NOMO-1 treated with dmso at 0.1 percent for 144 hours (cell line): ENCODE results near the gene ARHGAP27.

Source experiments
- DNase-seq: peaks from one replicate; lab custom pipeline; 2025; ENCODE audit not compliant: unreplicated experiment; lab: John Stamatoyannopoulos, UW

Gene ARHGAP27

GRCh38 chr17:45430738-45431530, 1.7 kb downstream of the ARHGAP27 start:
- DNase-seq = no peak

DNA sequence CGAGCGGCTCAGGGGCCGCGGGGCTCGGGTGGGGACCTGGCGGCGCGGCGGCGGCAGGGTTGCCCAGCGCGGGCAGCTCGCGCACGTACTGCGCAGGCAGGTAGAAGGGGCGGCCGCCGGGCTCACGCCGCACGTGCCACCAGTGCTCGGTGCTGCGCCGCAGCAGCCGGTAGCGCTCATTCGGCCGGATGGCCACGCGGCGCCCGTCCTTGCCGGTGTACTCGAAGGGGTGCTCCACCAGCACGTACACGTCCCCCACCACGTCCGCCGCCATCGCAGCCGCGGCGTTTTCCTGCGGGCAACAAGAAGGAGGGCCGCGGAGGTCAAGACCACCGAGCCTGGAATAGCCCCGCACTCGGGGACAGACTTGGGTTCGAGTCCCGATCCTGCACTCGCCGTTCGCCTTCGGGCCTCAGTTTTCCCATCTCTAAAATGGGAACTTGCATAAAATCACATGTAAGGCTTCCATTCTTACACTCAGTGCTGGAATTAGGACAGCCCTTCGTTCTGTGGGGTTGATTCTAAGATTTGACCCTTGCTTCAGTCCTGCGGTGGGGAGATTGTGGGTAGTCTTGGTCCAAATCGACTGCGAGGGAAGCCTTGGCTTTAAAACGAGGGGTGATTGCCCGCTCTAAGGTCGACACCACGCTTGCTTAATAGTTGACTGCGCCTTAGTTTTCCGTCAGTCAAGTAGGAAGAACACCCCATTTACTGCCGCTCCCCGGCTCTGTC, 2.5 kb downstream of the ARHGAP27 start:
- DNase-seq = no peak

GRCh38 chr17:45429339-45430005, 3.2 kb downstream of the ARHGAP27 start:
- no peak for DNase-seq

GRCh38 chr17:45428931-45429338, 3.7 kb downstream of the ARHGAP27 start:
- DNase-seq = peak; percentile 34

- peak; percentile 78 for DNase-seq
Observed at GRCh38 chr17:45428050-45428617, 4.5 kb downstream of the ARHGAP27 start.

GRCh38 chr17:45427181-45427835, 5.4 kb downstream of the ARHGAP27 start:
- DNase-seq = no peak

- no peak for DNase-seq
Observed at GRCh38 chr17:45426561-45426960, 6.1 kb downstream of the ARHGAP27 start.

DNA sequence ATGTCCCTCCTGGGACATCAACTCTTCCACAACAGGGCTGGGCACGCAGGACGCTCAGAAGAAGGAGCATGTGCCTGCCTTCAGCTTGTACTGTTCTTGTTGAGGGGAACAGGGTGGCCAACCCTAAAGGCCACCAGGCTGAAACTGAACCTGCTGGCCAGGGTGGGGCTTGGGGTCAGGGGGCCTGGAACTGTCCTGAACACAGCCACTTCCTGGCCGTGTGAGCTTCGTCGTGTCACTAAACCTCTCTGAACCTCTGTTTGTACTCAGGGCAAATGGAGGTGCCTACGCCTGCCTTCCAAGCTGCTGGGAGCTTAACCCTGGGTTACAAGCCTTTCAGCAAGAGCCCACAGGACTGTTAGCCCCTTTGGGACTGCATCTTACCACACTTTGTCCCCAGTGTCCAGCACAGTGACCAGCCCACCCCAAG, 6.7 kb downstream of the ARHGAP27 start:
- no peak for DNase-seq

- DNase-seq = no peak
Observed at GRCh38 chr17:45425125-45425983, 7.3 kb downstream of the ARHGAP27 start.

DNA sequence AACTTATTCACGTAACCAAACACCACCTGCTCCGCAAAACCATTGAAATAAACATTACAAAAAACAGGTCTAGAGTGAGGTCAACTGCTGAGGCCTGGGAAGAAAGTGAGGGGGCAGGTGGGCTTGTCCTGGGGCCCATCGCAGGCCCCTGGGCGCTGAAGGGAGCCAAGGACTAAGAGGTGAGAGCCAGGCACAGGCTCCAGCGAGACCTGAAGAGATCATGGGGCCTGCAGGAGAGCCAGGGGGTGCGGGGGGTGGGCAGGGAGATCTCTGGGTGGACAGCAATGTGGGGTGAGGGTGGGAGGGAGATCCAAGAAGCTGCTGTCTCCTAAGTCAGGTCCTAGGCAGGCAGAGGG, 7.9 kb downstream of the ARHGAP27 start:
- DNase-seq = no peak

GRCh38 chr17:45423975-45424335, 8.7 kb downstream of the ARHGAP27 start:
- no peak for DNase-seq

DNA sequence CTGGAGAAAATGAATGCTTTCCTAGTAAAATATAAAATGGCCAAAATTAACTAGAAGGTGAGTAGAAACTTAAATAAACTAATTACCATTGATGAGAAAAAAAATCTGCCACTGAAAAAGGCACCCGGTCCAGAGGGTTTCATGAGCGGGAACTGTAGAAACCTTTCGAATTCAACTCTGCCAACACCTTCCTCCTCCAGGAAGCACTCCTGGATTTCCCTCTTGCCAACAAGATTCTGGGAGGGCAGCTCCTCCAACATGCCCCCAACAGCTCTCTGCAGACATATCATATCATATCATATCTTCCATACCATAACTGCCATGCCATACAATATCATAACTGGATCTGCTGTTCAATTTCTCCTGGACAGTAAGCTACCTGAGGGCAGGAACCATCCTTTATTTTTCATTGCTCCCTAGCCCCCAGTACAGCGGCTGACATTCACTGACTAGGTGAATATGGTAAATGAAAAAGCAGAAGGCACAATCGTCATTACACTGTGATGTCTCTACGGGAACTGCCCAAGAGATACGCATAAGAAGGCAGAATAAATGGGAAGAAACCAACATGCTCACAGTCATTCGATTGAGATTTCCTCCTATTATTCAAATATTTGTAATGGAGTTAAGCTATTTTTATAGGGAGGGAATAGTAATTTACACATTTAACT, 9.2 kb downstream of the ARHGAP27 start:
- no peak for DNase-seq

GRCh38 chr17:45414990-45415881, 17.4 kb downstream of the ARHGAP27 start:
- peak; percentile 13 for DNase-seq

DNA sequence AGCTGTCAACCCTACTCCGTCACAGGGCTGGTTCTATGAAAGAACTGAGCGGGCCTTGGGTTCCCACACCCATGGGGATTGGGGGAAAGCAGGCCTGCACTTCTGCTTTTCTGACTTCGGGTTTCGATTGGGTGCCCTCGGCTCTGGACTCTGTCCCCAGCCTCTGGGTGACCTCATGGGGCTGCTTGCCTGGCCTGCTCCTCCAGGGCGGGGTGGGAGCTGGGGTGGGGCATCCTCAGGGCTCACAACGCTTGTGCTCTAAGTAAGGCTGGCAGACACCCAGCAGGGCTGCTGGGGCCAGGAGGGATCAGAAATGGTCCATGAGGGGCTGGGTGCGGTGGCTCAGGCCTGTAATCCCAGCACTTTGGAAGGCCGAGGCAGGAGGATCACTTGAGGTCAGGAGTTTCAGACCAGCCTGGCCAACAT, 19.2 kb downstream of the ARHGAP27 start:
- DNase-seq = peak; percentile 49

DNA sequence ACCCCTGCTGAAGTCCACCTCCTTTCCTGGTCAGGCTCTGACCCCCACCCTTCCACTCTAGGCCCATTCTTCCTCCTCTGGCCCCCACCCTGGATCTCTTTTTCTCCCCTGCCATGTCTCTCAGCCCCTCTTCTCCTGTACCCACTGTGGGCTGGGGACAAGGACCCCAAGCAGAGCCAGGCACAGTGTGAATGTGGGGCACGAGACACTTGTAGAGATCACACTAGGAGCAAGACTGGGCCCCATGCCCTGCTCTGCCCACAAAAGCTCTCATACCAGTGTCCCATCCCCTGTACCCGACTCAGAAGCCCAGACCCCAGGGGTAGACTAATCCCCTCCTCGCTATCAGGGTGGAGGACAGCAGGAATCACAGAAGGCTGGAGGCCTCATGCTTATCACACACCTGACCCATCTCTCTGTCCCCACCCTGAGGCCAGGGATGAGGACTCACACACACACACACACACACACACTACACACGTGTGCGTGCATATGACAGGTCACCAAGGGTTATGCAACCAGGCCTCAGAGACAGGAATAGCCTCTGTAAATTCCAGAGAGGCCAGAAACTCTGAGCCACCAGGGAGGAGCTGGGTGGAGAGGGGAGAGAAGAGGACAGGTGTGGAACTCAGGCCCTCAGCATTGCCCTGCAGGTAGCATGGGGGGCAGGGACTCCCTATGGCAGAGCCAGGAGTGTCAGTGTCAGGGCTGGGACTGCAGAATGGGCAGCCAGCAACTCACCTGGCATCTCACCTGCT, 21.1 kb downstream of the ARHGAP27 start:
- DNase-seq = no peak

- DNase-seq = peak; percentile 51
Observed at GRCh38 chr17:45410144-45411091, 22.3 kb downstream of the ARHGAP27 start.

DNA sequence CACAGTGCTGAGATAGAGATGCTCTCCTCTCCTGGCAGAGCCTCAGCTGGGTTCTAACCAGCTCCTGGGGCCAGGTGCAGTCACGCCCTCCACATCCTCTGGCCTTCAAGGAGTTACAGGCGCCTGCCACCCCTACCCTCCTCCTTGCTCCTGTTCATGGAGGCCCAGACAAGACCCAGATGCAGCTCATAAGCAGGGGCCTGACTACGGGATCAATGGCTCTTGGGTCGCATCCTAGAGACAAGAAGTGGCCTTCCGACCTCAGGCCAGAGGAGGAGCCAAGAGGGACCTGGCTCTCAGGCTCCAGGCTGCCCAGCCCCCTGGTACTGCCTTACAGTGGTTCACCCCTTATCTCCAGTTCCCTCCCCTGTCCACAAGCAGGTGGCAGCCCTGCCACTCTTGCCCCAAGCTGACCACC, 23.0 kb downstream of the ARHGAP27 start:
- DNase-seq = no peak
